ENCODE results near the gene CCDC136.

Gene CCDC136

DNA sequence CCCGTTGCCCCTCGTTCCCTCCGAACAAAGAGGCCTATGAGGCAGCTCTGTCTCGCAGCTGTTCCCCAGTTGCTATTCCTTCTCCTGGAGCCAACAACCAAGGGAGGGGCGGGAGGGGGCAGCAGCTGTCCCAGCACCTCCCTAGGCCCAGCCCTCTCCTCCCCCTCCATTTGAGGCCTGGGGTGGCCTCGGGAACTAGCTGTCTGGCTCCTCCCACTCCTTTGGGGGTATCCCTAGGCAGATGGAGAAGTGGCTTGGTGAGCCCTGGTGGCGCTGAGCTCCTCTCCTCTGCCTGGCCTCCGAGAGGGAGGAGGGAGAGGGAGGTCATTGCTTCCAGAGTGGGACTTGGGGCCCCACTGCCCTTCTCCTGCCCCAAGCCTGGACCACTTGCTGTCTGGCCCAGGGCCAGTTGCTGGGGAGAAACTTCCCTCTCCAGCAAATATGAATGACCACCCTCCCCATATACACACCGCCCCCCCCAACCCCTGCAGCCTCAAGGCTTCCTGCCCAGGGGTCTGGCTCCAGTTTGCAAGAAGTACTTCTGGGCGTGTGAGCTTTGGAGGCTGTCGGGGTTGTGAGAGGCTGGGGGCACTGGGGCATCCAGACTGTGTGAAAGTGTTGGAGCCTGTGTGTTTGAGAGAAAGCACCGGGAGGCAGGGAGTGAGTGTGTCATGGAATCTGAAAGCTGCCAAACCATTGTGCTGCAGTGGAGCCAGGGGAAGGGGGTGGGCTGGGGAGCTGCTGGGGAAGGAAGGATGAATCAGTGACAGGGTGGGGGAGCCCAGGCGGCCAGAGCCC is 41.6 kb downstream of the CCDC136 start:
- DNase-seq: no peak

DNA sequence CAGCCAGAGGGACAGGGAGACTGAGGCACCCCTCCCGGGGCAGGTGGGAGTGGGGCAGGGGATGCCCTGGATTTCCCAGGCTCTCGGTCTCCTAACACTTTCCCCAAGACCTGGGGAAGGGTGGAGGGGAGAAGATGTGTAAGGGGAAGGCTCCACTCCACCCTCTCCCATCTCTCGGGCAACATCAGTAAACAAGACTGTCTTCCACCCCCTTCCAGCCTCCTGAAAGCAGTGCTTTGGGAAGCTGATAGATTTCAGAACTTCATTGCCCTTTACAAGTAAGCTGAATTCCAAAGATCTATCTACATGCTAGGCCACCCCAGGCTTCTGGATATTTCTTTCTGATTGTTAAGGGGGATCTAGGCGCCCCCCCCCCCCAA is 42.2 kb downstream of the CCDC136 start:
- no peak for DNase-seq

- DNase-seq: no peak
These were observed 43.5 kb downstream of the CCDC136 start for GRCh38 chr7:128835231-128835751.

DNA sequence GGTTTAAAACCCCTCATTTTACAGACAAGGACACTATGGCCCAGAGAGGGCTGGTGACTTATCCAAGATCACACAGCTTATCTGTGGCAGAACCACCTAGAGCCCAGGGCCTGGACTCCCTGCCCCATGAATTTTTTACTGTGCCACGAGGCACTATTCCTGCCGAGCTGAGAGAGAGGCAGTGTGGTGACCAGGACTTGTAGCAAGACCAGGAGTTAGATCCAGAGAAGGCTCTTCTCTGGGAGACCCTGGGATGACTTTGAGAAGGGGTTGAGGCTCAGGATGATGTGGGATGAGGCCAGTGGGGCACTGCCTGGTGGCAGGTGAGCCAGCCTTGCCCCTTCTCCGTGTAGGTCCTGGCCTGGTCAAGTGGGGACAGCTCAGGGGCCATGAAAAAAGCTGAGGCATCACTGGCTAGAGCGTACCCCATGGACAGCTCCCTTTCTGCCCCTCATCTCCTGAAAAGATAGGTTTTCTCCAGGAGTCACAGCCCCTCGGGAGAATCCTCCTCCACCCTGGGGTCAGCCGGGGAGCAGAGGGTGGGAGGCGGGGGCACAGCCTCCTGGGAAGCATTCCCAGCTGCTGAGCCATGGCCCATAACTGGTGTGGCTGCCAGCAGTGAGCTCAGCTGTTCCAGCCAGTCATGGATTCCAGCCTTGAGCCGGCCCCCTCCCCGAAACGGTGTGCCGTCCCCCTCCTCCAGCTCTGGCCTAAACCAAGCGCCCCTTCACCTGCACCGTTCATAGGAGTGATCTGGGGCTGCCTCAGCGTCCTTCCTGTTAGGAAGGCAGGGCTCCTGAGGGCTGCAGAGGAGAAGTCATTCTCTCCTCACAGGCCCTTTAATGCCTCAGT is 44.2 kb downstream of the CCDC136 start:
- no peak for DNase-seq

DNA sequence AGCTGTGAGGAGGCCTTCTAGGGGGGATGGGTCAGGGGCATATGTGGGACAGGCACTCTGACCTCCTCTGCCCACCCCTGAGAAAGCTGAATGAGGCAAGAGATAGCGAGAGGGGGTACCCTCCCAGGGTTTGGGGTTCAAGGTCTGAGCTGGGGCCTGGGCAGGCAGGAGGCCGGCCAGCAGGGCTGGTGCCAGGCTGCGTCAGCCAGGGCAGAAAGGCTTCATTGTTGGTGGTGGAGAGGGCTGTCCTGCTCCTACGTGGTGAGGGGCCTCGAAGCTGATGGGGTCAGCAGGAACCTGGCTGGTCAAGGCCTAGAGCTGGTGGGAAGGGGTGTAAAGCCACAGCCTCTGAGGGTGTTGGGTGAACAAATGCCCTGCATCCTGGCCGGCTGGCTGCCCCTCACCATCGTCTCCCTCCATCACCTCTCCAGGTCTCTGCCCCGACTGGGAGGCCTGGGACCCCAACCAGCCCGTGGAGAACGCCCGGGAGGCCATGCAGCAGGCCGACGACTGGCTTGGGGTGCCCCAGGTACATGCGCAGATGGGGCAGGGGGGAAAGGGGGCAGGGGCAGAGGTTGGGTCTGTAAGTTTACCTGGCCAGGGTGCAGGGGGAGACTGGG is 45.1 kb downstream of the CCDC136 start:
- no peak for DNase-seq

- no peak for DNase-seq
These were observed 45.8 kb downstream of the CCDC136 start for GRCh38 chr7:128837521-128837921.

- no peak for DNase-seq
These were observed 46.5 kb downstream of the CCDC136 start for GRCh38 chr7:128838109-128838779.

- DNase-seq: no peak
These were observed 47.4 kb downstream of the CCDC136 start for GRCh38 chr7:128838981-128839731.

DNA sequence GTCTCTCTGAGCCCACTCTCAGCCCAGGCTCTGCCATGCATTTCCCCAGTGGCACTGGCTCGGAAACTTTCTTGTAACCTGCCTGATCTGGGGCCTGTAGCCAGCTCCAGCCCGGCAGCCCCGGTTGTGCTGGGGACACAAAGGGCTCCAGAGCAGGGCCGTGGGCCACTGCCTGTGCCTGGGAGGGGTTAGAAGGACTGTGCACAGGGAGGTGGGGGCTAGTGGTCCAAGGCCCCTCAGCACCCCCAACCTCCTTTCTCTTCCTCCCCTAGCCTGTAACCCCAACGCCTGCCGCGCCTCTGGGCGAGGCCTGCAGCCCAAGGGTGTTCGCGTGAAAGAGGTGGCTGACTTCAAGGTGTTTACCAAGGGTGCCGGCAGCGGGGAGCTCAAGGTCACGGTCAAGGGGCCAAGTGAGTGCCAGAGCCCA is 48.0 kb downstream of the CCDC136 start:
- DNase-seq: no peak

DNA sequence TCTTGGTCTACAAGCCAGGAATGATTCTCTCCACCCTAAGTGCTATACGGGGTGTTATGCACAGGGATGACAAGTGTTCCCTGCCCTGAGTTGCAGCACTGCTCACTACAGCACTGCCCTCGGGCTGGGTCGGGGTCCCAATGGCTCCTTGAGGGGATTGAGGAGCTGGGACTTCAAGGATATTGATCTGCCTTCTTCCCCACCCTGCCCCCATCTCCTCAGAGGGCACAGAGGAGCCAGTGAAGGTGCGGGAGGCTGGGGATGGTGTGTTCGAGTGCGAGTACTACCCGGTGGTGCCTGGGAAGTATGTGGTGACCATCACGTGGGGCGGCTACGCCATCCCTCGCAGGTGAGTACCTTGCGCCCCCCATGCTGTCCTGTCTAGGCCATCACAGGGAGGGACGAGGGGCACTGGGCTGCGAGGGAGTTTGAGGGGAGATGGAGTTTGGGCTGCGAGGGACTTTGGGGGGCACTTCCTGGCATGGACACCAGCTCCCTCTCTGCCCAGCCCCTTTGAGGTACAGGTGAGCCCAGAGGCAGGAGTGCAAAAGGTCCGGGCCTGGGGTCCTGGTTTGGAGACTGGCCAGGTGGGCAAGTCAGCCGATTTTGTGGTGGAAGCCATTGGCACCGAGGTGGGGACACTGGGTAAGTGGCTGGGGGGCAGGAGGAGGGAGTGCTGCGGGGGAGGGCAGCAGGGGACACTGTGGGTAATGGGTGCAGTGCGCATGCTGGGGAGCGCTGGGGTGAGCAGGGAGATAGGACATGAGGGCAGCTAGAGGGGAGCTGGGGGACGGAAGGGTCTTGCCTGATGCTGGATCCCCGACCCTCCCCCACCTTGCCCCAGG is 48.8 kb downstream of the CCDC136 start:
- DNase-seq: no peak

DNA sequence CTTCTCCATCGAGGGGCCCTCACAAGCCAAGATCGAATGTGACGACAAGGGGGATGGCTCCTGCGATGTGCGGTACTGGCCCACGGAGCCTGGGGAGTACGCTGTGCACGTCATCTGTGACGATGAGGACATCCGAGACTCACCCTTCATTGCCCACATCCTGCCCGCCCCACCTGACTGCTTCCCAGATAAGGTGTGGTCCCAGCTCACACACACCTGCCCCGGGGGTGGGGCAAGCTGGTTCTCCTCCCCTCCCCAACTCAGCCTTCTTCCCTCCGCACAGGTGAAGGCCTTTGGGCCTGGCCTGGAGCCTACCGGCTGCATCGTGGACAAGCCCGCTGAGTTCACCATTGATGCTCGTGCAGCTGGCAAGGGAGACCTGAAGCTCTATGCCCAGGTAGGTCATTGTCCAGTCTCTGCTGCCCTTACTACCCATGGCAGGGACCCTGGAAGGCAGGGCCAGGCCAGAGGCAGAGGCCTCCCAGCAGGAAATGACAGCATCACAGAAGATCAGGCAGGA is 49.5 kb downstream of the CCDC136 start:
- no peak for DNase-seq

GRCh38 chr7:128841921-128842673 is 50.3 kb downstream of the CCDC136 start:
- DNase-seq: peak; percentile 62

- DNase-seq: no peak
These were observed 51.2 kb downstream of the CCDC136 start for GRCh38 chr7:128842674-128843641.

DNA sequence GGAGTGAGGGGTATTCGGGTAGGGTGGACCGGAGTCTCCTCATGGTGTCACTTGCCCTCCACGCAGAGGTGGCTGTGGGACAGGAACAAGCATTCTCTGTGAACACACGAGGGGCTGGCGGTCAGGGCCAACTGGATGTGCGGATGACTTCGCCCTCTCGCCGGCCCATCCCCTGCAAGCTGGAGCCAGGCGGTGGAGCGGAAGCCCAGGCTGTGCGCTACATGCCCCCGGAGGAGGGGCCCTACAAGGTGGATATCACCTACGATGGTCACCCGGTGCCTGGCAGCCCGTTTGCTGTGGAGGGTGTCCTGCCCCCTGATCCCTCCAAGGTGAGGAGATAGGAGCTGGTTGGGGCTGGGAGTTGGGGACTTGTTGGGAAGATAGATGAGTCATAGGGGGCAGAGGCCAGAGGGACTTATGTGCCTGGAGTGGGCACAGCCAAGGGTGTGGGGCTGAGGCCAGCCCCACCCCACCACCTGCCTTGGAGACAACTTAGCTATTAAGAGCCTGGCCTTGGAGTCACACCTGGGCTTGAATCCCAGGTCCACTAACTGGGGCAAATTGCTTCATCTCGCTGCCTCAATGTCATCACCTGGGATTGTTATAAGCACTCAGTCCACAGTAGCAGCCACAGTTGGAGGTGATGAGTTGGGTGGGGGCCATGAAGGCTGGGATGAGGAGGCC is 52.3 kb downstream of the CCDC136 start:
- no peak for DNase-seq

- DNase-seq: no peak
These were observed 53.1 kb downstream of the CCDC136 start for GRCh38 chr7:128844777-128845311.

DNA sequence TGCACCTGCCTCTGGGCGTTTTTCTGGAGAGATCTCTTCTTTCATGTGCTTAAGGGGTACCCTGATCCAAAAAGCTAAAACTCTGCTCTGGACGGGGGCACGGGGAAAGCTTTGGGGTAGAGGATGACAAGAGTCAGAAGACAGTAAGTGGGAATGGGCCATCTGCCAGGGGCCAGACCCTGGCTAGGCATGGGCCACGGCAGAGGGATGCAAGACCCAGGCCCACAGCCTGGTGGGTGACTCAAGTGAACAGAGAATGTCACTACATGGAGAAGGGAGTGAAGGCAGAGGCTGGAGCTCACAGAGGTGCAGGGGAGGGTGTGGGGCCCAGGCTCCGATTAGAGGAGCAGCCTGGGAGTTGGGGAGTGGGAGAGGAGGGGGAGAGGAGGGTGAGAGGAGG is 53.7 kb downstream of the CCDC136 start:
- DNase-seq: no peak

DNA sequence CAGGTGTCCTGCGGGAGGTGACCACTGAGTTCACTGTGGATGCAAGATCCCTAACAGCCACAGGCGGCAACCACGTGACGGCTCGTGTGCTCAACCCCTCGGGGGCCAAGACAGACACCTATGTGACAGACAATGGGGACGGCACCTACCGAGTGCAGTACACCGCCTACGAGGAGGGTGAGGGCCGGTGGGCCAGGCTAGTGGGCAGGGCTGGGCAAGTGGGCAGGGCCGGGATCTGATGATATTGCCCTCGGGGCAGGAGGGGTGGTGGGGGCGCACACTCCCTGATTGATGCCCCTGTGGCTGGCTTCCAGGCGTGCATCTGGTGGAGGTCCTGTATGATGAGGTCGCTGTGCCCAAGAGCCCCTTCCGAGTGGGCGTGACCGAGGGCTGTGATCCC is 54.2 kb downstream of the CCDC136 start:
- DNase-seq: no peak

Measured in stimulated activated CD4-positive, alpha-beta T cell treated with anti-CD3 and anti-CD28 coated beads, Interleukin-4, amount 100 ng/mL, for 1 hour (primary cell).